NK-92 treated with Interleukin-12 subunit alpha and Interleukin-12 subunit beta, amount 100 ng/mL, for 24 hours (cell line): ENCODE data around the gene DGCR8.
"Not testable (repeated sequence)": the region's sequence is repeated elsewhere in the genome, so short reads cannot be mapped to it uniquely, and the experiment has no call there.

Experiments
- DNase-seq: peaks from one replicate; lab custom pipeline; 2025; lab: John Stamatoyannopoulos, UW

The DGCR8 gene

DNA sequence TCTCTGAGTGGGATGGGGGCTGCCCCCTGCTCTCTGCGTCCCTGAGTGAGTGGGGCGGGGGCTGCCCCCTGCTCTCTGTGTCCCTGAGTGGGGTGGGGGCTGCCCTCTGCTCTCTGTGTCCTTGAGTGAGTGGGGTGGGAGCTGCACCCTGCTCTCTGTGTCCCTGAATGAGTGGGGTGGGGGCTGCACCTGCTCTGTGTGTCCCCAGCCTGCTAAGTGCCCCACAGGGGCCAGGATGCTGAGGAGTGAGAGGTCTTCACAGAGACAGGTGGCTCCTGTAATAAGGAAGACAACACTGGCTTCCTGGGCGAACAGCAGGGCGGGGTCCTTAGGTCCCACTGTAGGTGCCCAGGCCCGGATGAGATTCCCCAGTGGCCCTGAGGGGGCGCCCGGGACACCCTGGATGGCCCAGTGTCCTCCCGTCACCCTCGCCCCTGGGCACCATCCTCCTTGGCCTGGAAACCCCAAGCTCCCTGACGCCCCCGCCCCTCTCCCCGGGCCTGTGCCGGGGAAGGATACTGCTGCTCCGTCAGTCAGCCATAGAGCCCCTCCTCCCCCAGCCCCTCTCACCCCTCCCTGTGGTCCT is 74.7 kb downstream of the DGCR8 start:
- no peak for DNase-seq

GRCh38 chr22:20155330-20156041 is 75.4 kb downstream of the DGCR8 start:
- DNase-seq, result no peak

DNA sequence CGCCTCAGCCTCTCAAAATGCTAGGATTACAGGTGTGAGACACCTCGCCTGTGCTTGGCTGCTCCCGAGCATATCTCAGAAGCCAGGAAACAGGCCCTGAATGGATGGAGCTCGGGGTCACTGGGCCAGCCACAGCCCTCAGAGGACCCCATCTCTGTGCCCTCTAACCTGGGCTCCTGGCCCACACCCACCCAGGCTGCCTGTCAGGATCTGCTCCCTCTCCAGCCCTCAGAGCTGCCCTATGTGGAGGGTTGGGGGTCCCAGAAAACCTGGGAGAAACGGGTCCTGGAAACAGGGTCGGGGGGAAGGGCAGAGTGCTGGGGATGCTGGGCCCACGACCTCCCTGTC is 76.0 kb downstream of the DGCR8 start:
- DNase-seq, result no peak

DNA sequence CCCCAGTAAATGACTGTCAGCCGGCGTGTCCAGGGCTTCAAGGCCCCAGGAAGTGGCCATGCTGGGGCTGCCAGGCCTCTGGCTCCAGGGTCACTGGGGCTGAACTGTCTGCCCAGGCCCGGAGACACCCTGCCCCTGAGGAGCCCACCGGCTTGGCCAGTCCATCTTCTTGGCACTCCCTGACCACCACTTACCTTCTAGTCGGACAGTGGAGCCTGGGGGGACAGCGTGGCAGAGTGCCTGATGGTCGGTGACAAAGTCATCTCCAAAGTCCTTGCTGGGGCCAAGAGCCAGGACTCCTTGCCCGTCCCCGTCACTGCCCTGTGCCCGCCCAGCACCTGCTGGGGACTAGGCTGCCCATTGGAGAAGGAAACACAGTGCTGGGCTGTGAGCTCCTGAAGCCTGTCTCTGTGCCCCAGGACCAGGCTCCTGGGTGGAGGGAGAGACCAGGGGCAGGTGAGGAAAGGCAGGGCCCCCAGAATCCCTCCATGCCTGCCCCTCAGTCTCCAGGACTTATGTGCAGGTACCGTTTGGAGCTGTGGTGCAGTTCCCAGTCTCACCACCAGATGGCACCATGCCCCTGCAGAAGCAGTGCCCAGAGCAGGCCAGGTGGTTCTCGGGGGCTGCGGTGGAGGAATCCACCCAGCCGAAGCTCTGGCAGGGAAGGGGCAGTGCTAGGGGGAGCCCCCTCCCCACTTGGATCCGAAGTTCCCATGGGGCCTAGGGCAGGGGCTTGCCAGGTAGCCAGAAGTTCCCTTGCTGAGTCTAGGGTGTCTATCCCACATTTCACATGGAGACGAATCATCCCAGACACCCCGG is 76.8 kb downstream of the DGCR8 start:
- DNase-seq, result peak; percentile 54

DNA sequence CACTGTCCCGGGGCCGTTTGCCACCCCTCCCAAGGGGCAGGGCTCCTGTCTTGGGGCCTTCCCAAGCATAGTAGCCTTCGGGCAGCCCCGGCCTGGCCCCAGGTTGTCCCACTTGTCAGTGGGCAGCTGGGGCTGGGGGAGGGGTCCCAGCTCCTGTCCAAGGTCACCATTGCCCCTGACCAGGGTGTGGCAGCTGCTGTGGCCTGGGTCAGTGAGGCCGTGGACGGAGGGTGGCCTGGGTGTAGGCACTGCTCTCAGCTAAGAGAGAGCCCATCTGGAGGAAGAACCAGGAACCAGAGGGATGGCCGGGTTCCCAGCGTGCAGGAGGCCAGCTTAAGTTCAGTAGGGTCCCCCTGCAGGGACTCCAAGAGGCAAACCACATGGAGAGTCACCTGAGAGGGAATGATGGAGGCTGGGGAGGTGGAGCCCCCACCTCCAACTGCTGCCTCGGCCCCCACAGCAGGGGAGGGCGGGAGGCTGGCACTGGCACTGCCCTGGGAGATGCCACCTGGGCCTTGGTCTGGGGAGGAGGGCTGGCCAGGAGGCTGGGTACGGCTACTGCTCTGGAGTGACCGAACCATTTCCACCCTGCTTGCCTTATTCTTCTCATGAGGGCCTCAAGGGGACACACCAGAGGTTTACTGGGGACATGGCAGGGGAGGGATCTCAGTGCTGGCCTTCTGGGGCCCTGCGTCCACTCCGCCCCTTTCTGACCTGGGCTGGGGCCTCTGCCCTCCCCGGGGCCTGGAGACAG is 77.6 kb downstream of the DGCR8 start:
- DNase-seq, result no peak

DNA sequence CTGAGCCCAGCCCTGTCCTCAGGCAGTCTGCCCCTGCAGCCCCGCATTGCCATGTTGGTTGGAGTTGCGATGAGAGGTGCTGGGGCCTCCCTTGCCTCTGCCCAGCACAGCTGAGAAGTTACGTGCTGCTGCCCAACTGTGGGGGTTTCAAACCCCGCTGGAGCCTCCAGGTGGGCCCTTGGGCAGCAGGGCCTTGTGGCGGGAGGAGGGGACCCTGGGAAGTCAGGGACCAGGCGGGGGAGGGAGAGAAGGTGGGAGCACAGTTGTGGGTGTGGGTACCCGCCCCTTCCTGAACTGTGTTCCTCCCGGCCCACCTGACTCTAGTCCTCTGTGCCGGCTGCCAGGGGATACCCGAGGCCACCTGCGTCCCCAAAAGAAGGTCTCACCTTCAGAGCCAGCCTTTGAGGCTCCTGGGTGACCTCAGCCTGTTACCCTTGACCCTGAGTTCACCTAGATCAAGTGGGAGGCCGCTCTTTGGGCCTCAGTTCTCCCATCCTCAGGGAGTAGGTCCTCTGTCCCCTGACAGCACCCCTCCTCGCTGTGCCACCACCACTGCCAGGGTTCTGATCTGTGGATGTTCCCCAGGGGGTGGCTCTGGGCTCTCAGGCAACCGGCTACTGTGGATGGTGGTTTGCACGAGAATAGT is 78.5 kb downstream of the DGCR8 start:
- no peak for DNase-seq

DNA sequence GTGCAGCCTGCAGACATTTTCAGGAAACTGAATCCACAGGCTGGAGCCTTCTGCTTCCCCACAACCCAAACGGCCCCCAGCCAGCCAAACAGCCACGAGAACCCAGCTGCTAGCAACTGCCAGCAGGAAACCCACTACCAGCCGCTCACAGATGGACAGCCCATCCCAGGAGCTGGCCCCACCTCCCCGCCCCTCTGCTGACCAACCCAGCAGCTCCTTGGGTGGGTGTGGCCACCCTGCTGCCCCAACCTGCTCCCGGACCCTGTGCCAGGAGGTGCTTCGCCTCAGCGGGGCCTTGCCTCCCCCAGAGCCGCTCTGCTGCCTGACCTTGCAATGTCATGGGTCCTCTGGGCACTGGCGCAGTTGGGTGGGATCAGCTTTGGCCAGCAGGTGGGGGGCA is 79.0 kb downstream of the DGCR8 start:
- no peak for DNase-seq

- not testable (repeated sequence) for DNase-seq
Observed at GRCh38 chr22:20159531-20159930, 79.5 kb downstream of the DGCR8 start.

- DNase-seq, result no peak
Observed at GRCh38 chr22:20160041-20160440, 80.0 kb downstream of the DGCR8 start.
